GM23248 (cell line): Measurements from ENCODE around the gene PSMA7.

Experiments used
- EZH2 ChIP-seq: fragments of 200-600 bp; sonication (generic); IDR thresholded peaks from 2 replicates; pipeline ENCODE4 v1.6.1; 2018; ENCODE audit warnings: antibody characterized with exemption, mild to moderate bottlenecking; ENCODE audit not compliant: insufficient read depth, poor library complexity, severe bottlenecking
- EZH2phosphoT487 ChIP-seq: fragments of 200-600 bp; sonication (generic); IDR thresholded peaks from 2 replicates; pipeline ENCODE4 v1.6.1; 2018; ENCODE audit warnings: antibody characterized with exemption, moderate library complexity, mild to moderate bottlenecking, low read depth; ENCODE audit not compliant: insufficient read depth

GRCh38 chr20:62104791-62105345 lies 38.3 kb downstream of the PSMA7 start:
- no peak for TF ChIP-seq EZH2phosphoT487
- no peak for TF ChIP-seq EZH2
